Activated CD4-positive, CD25-positive, alpha-beta regulatory T cell treated with anti-CD3 and anti-CD28 coated beads, Interleukin-2, amount 50 U/mL, for 72 hours (primary cell): ENCODE results near the gene PNLIPRP3.

Source experiments
- DNase-seq: peaks from one replicate; pipeline ENCODE4 v3.0.0; 2021

Gene PNLIPRP3

GRCh38 chr10:116521424-116522290 is 94.0 kb downstream of the PNLIPRP3 start:
- no peak for DNase-seq

DNA sequence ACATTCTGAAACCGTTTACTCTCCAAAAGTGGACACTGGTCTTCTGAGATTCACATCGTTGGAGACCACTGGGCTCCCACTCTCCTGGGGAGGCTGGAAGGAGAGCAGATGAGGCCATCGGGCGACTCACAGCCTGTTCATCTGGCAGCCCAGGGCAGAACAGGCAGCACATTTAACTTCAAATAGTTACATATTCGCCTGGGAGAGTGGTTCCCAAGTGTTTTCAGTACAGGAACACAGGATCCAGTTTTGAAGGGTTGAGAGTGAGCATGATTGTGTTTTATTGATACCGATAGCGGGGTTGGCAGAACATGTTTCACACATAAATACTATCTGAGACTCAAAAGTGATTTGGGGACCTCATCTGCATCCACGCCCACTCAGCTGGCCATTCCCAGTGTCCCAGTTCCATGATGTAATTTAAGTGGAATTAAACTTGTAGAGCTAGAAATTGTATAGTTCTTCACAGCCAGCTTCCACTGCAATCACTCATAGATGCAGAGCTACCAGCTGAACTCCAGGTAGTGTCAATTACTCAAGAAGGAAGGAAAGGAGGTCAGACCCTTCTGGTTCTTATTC is 95.2 kb downstream of the PNLIPRP3 start:
- DNase-seq: no peak

DNA sequence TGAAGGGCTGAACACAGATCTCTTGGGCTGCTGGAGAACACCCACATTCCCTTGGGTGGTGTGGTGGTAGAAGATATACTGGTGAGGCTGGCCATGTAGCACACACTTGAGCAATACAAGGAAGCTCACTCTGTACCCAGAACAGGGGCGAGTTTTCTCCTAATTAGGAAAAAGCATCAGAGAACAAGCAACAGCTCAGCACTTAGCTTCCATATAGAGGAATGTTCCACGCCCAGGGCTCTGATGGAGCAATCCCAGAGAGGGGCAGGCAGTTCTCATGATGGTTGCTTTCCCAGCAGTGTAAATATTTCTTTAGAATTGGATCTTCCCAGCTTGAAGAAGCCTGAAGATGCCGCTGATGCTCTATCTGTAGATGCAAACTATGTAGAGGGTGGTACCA is 97.1 kb downstream of the PNLIPRP3 start:
- DNase-seq: no peak

GRCh38 chr10:116526219-116526618 is 98.6 kb downstream of the PNLIPRP3 start:
- no peak for DNase-seq
